Astrocyte (in vitro differentiated cells and primary cell): ENCODE measurements around the gene PLXNA3.

Source experiments
- EZH2 ChIP-seq: IDR thresholded peaks from 2 replicates; pipeline ENCODE4 v1.6.1; 2012; ENCODE audit warnings: mild to moderate bottlenecking, low read length, inconsistent platforms; ENCODE audit not compliant: insufficient read depth
- TF ChIP-seq, protein P1 (sequence below): IDR thresholded peaks from 2 replicates; pipeline ENCODE4 v1.5.1; 2011; ENCODE audit warnings: low read depth, mild to moderate bottlenecking, inconsistent platforms, low read length, moderate library complexity; ENCODE audit not compliant: insufficient read depth

DNA sequence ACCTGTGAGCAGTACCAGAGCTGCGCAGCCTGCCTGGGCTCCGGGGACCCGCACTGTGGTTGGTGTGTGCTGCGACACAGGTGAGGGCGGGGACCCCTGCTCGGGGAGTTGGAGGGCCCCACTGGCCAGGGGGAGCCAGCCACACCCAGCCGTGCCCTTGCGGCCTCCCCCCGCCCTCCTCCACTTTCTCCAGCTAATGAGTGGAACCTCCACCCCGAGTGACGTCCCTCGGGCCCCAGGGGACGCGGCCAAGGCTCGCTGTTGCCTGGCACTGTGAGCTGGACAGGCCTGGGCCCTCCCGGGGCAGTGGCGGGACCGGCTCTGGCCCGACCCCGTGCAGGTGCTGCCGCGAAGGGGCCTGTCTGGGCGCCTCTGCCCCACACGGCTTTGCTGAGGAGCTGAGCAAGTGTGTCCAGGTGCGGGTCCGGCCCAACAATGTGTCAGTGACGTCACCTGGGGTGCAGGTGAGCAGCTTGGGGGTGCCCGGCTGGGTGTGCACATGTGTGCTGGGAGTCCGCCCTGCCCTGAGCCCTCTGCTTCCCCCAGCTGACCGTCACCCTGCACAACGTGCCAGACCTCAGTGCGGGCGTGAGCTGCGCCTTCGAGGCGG, 5.6 kb downstream of the PLXNA3 start:
- TF ChIP-seq, protein P1, sequence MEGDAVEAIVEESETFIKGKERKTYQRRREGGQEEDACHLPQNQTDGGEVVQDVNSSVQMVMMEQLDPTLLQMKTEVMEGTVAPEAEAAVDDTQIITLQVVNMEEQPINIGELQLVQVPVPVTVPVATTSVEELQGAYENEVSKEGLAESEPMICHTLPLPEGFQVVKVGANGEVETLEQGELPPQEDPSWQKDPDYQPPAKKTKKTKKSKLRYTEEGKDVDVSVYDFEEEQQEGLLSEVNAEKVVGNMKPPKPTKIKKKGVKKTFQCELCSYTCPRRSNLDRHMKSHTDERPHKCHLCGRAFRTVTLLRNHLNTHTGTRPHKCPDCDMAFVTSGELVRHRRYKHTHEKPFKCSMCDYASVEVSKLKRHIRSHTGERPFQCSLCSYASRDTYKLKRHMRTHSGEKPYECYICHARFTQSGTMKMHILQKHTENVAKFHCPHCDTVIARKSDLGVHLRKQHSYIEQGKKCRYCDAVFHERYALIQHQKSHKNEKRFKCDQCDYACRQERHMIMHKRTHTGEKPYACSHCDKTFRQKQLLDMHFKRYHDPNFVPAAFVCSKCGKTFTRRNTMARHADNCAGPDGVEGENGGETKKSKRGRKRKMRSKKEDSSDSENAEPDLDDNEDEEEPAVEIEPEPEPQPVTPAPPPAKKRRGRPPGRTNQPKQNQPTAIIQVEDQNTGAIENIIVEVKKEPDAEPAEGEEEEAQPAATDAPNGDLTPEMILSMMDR = no peak
- TF ChIP-seq EZH2 = no peak
